ENCODE measurements around the gene CSPG4. TPM values are rescaled to one million over a fixed set of nuclear protein-coding genes. Genes with fewer than 3 reads are reported as not detected.

Gene CSPG4
- total and polyA plus RNA-seq, 2 of the 13 experiments (the other 11 are each of a cell fraction or from before 2014, with no cell fraction given): 0.01 to 0.04 TPM

DNA sequence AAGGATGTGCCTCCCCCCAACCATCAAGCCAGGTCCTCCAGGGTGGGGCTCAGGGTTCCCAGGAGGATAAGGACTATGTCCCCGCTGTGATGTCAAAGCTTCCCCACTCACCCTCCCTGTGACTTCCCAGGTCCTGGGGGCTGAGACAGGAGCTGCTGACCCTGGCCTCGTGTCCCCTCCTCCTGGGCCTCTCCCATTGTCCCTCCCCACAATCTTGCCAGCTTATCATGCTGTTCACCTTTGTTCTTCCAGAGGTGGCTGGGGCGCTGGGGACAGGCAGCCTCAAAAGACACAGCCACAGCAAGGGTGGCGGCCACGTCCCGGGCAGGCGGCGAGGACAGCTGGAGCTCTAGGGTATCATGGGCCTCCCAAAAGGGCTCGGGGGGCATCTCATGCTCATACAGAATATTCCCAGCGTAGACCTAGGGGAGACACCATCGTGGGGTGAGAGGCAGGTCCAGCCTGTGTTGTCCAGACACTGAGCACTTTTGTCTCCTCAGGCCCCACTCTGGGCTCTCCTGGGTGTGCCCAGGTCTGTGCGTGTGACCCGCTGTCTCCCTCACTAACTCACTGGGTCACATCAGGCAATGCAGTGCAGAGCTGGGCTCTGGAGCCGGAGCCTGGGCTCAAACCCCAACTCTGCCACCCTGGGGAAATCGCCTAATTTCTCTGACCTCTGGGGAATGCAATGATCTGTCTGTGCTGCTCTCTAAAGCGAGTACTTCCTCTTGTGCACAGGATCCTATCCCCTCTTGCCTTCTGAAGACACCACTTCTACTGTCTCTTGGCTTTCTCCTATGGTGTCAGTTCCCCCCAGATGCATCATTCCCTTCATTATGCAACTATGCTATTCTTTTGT, 35.0 kb downstream of the CSPG4 start:
- CTCF ChIA-PET (ENCODE audit: low intra/inter-chr PET ratio, low total read pairs): no interaction called here
- peaks cover 2 to 40% of the 10 kb centered on the region in 2 experiments; a peak in 4 of 5 replicates for H3K27me3 ChIP-seq (ENCODE audit: control insufficient read depth in 1 of 2, insufficient read depth in 2 of 2, low read length in 2 of 2)
- BruUV-seq (replicated peaks): no TSS peak
- no peaks in the 10 kb centered on the region for H3K9me3 ChIP-seq (ENCODE audit: low read length)
- H2AFZ ChIP-seq (ENCODE audit: low read length): no peak overlapping the region
- H3K36me3 ChIP-seq (replicated peaks in 1 of 2; ENCODE audit: control insufficient read depth in 1 of 2, insufficient read depth in 2 of 2, low read length in 2 of 2): no peaks in the 10 kb centered on the region
- no peak overlapping the region for H3K27ac ChIP-seq (ENCODE audit: extremely low read length, insufficient read depth, low read length)
- ATAC-seq (no peak), FAIRE-seq (no peak), DNase-seq (ENCODE audit: low spot score) (no peak)
- H3K9ac ChIP-seq (ENCODE audit: insufficient read depth, low read depth, low read length): no peak overlapping the region
- intact Hi-C loops (cut with micrococcal nuclease; ENCODE audit: unreplicated experiment) (no loop called here), in situ Hi-C loops (cut with HindIII; ENCODE audit: extremely low pct_ligation_motif_present, low pct_unique_long_range_greater_than_20kb) (no loop called here)
- peak overlapping the region; percentile 1; the same call in 1 of the 2 replicates for H3K4me2 ChIP-seq (ENCODE audit: low read depth, low read length)
- no peaks in the 10 kb centered on the region for H3K79me2 ChIP-seq (ENCODE audit: insufficient read depth, low read length)
- POLR2A ChIA-PET: interaction anchor here (0.8 to 1.1 kb wide), 2 partner anchors 30 to 38 kb away, joined by 3 read pairs; partner anchors contain the start of genes IMP3 and SNX33
- no peaks in the 10 kb centered on the region for H4K20me1 ChIP-seq (ENCODE audit: insufficient read depth, low read length)
- H3K4me3 ChIP-seq (replicated peaks in 1 of 3; ENCODE audit: insufficient read depth in 1 of 3, low read depth in 2 of 3, low read length in 3 of 3): no peak overlapping the region
- peaks cover 58% of the 10 kb centered on the region for H3K4me1 ChIP-seq (ENCODE audit: insufficient read depth, low read length)
- TF ChIP-seq MATR3 (CRISPR knock-in tag; IDR thresholded peaks at IDR 0.05): no peak
- no peak for TF ChIP-seq SP2 (CRISPR knock-in tag; IDR thresholded peaks at IDR 0.05)
- TF ChIP-seq TBX3 (IDR thresholded peaks at IDR 0.05; ENCODE audit: borderline replicate concordance): no peak
- TF ChIP-seq ZBTB46 (CRISPR knock-in tag; IDR thresholded peaks at IDR 0.05; ENCODE audit: borderline replicate concordance): no peak
- TF ChIP-seq, protein P1, sequence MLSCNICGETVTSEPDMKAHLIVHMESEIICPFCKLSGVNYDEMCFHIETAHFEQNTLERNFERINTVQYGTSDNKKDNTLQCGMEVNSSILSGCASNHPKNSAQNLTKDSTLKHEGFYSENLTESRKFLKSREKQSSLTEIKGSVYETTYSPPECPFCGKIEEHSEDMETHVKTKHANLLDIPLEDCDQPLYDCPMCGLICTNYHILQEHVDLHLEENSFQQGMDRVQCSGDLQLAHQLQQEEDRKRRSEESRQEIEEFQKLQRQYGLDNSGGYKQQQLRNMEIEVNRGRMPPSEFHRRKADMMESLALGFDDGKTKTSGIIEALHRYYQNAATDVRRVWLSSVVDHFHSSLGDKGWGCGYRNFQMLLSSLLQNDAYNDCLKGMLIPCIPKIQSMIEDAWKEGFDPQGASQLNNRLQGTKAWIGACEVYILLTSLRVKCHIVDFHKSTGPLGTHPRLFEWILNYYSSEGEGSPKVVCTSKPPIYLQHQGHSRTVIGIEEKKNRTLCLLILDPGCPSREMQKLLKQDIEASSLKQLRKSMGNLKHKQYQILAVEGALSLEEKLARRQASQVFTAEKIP (CRISPR knock-in tag; IDR thresholded peaks at IDR 0.05; ENCODE audit: borderline replicate concordance): no peak
- no peak for TF ChIP-seq MBD4 (IDR thresholded peaks at IDR 0.05; ENCODE audit: borderline replicate concordance, low read length)
- no peak for TF ChIP-seq ELK4 (CRISPR knock-in tag; IDR thresholded peaks at IDR 0.05; ENCODE audit: borderline replicate concordance)
- TF ChIP-seq AGO2 (optimal IDR thresholded peaks at IDR 0.05; ENCODE audit: low read depth, low read length): no peak
- TF ChIP-seq ZSCAN25 (CRISPR knock-in tag; IDR thresholded peaks at IDR 0.05): no peak
- TF ChIP-seq, protein P2, sequence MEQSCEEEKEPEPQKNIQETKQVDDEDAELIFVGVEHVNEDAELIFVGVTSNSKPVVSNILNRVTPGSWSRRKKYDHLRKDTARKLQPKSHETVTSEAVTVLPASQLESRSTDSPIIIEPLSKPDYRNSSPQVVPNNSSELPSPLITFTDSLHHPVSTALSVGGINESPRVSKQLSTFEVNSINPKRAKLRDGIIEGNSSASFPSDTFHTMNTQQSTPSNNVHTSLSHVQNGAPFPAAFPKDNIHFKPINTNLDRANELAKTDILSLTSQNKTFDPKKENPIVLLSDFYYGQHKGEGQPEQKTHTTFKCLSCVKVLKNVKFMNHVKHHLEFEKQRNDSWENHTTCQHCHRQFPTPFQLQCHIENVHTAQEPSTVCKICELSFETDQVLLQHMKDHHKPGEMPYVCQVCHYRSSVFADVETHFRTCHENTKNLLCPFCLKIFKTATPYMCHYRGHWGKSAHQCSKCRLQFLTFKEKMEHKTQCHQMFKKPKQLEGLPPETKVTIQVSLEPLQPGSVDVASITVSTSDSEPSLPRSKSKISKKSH (CRISPR knock-in tag; IDR thresholded peaks at IDR 0.05; ENCODE audit: borderline replicate concordance): no peak
- no peak for TF ChIP-seq ZNF564 (CRISPR knock-in tag; IDR thresholded peaks at IDR 0.05)
- WGBS (ENCODE audit: low lambda C conversion rate): 36% methylated on average over 7 of the region's 16 CpGs

Measured in HepG2 (cell line).